Endothelial cell (in vitro differentiated cells): ENCODE measurements around the gene MED27. TPM values are rescaled to one million over a fixed set of nuclear protein-coding genes. Genes with fewer than 3 reads are reported as not detected.

Experiments used
- DNase-seq: peaks from one replicate; pipeline ENCODE4 v3.0.0; 2021; ENCODE audit warnings: low spot score
- H3K27ac Mint-ChIP-seq: one replicate; pipeline ENCODE4 v1.8.0; 2021; ENCODE audit warnings: mixed read lengths, inconsistent platforms; ENCODE audit not compliant: unreplicated experiment
- H3K27me3 Mint-ChIP-seq: one replicate; pipeline ENCODE4 v1.8.0; 2021; ENCODE audit warnings: mild to moderate bottlenecking, moderate library complexity, mixed read lengths, inconsistent platforms; ENCODE audit not compliant: unreplicated experiment
- H3K36me3 Mint-ChIP-seq: one replicate; pipeline ENCODE4 v1.8.0; 2021; ENCODE audit warnings: mild to moderate bottlenecking, low read depth, mixed read lengths, inconsistent platforms; ENCODE audit not compliant: unreplicated experiment
- H3K4me1 Mint-ChIP-seq: one replicate; pipeline ENCODE4 v1.8.0; 2021; ENCODE audit warnings: mild to moderate bottlenecking, mixed read lengths, inconsistent platforms; ENCODE audit not compliant: unreplicated experiment
- H3K4me3 Mint-ChIP-seq: one replicate; pipeline ENCODE4 v1.8.0; 2021; ENCODE audit warnings: mild to moderate bottlenecking, mixed read lengths, inconsistent platforms; ENCODE audit not compliant: unreplicated experiment
- H3K9me3 Mint-ChIP-seq: one replicate; pipeline ENCODE4 v1.8.0; 2021; ENCODE audit warnings: mixed read lengths, inconsistent platforms; ENCODE audit not compliant: unreplicated experiment
- CTCF ChIP-seq: fragments of 200-600 bp; sonication (generic); IDR thresholded peaks from one replicate; pipeline ENCODE4 v1.5.0; 2021; ENCODE audit warnings: antibody characterized with exemption; ENCODE audit not compliant: unreplicated experiment
- total RNA-seq: library from RNA; stranded (reverse); fragmentation: NEBNext Ultra II Directional; extraction: Animal tissue kit (Norgen Biotek cat#: 25700); gene quantifications from one replicate; pipeline ENCODE4 v1.2.1, GENCODE V29; 2021; ENCODE audit not compliant: unreplicated experiment

MED27 gene
- total RNA-seq, 1 donor from 2014 or later, result 24.0 TPM

DNA sequence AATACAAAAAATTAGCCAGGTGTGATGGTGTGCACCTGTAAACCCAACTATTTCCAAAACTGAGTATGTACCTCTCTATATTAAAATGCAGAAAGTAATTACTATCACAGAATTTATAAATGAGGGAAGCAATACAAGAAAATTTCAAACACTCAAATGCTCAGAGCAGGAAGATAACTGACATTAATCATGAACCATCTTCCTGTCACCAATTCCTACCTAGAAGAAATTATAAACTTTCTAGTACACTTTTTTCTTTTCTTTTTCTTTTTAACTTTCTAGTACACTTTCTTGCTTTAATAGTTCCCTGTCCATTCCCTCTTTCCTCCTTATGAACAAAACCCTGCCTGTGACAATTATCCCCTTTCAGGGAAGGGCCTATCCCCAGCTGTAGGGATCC lies 106.8 kb downstream of the MED27 start:
- Mint-ChIP-seq H3K36me3 (no peaks in the 10 kb centered on the region), H3K4me3 (no peak overlapping the region), H3K9me3 (no peaks in the 10 kb centered on the region), H3K4me1 (peaks cover 2% of the 10 kb centered on the region), H3K27ac (no peak overlapping the region), H3K27me3 (no peaks in the 10 kb centered on the region)
- DNase-seq, result no peak
- no peak for TF ChIP-seq CTCF

DNA sequence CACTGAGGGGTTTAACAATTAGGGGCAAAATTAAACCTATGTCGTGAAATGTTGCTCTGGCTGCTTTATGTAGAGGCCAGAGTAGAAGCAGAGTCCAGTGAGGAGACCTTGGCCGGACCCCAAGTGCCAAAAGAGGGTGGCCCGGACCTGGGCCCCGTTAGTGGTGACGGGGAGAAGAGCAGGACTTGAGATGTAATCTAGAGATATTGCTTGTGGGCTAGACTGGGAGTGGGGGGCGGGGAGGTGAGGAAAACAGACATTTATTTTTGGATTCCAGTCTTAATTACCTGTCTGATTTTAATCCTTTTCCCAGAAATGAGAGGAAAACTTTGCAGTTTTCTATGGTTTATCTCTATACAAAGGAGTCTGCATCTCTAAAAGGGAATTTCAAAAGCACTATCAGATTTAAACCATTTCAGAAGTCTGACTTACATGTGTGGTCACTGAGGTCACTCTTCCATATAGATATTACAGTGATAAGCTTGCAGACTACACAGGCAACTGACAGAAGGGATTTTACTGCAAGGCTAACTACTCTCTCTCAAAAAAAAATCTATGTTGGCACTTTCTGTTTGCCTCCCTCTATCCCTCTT lies 108.1 kb downstream of the MED27 start:
- H3K9me3 Mint-ChIP-seq, result no peaks in the 10 kb centered on the region
- no peaks in the 10 kb centered on the region for H3K27me3 Mint-ChIP-seq
- H3K4me1 Mint-ChIP-seq, result peaks cover 7% of the 10 kb centered on the region
- no peak overlapping the region for H3K4me3 Mint-ChIP-seq
- no peak for DNase-seq
- TF ChIP-seq CTCF, result no peak
- no peak overlapping the region for H3K27ac Mint-ChIP-seq
- no peaks in the 10 kb centered on the region for H3K36me3 Mint-ChIP-seq

- H3K4me3 Mint-ChIP-seq, result no peak overlapping the region
- no peak for TF ChIP-seq CTCF
- peaks cover 22% of the 10 kb centered on the region for H3K4me1 Mint-ChIP-seq
- H3K9me3 Mint-ChIP-seq, result no peaks in the 10 kb centered on the region
- H3K27me3 Mint-ChIP-seq, result no peaks in the 10 kb centered on the region
- DNase-seq, result no peak
- no peak overlapping the region for H3K27ac Mint-ChIP-seq
- no peaks in the 10 kb centered on the region for H3K36me3 Mint-ChIP-seq
Measured at GRCh38 chr9:131969469-131969989, 110.1 kb downstream of the MED27 start.

- H3K27ac Mint-ChIP-seq, result no peak overlapping the region
- peaks cover 4% of the 10 kb centered on the region for H3K27me3 Mint-ChIP-seq
- no peak for DNase-seq
- H3K9me3 Mint-ChIP-seq, result no peaks in the 10 kb centered on the region
- no peak overlapping the region for H3K4me3 Mint-ChIP-seq
- H3K4me1 Mint-ChIP-seq, result peaks cover 23% of the 10 kb centered on the region
- TF ChIP-seq CTCF, result no peak
- peaks cover 8% of the 10 kb centered on the region for H3K36me3 Mint-ChIP-seq
Measured at GRCh38 chr9:131968632-131969031, 111.0 kb downstream of the MED27 start.

DNA sequence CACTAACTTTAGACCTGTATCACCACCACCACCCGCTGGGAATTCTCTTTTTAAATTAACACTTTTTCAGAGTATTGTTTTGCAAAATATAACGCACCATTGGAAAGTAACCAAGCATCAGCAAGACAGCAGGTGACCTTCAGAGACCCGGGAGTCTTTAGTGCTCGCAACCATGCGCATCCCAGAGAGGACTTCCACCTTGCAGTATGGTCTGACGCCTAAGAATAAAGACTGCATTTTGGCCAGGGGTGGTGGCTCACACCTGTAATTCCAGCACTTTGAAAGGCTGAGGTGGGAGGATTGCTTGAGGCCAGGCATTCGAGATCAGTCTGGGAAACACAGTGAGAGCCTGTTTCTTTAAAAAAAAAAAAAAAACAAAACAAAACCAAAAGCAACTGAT lies 113.8 kb downstream of the MED27 start:
- Mint-ChIP-seq H3K9me3 (no peaks in the 10 kb centered on the region), H3K4me1 (peaks cover 27% of the 10 kb centered on the region), H3K4me3 (no peak overlapping the region), H3K27ac (no peak overlapping the region), H3K36me3 (peaks cover 8% of the 10 kb centered on the region), H3K27me3 (peaks cover 5% of the 10 kb centered on the region)
- no peak for DNase-seq
- TF ChIP-seq CTCF, result no peak
